Hepatocyte (in vitro differentiated cells): Measurements from ENCODE around the gene OOSP1.

Experiments
- EZH2 ChIP-seq: fragments of 200-600 bp; sonication (generic); IDR thresholded peaks from 2 replicates; pipeline ENCODE4 v1.6.1; 2016; ENCODE audit warnings: antibody characterized with exemption, mild to moderate bottlenecking, borderline replicate concordance
- EZH2phosphoT487 ChIP-seq: fragments of 200-600 bp; sonication (generic); IDR thresholded peaks from one replicate; pipeline ENCODE4 v1.6.1; 2018; ENCODE audit warnings: antibody characterized with exemption, mild to moderate bottlenecking, low read depth, moderate library complexity; ENCODE audit not compliant: unreplicated experiment, severe bottlenecking
- TF ChIP-seq, protein P1 (sequence below): fragments of 200-600 bp; sonication (generic); IDR thresholded peaks from 2 replicates; pipeline ENCODE4 v1.5.1; 2016; ENCODE audit warnings: antibody characterized with exemption, mild to moderate bottlenecking; ENCODE audit not compliant: poor library complexity

DNA sequence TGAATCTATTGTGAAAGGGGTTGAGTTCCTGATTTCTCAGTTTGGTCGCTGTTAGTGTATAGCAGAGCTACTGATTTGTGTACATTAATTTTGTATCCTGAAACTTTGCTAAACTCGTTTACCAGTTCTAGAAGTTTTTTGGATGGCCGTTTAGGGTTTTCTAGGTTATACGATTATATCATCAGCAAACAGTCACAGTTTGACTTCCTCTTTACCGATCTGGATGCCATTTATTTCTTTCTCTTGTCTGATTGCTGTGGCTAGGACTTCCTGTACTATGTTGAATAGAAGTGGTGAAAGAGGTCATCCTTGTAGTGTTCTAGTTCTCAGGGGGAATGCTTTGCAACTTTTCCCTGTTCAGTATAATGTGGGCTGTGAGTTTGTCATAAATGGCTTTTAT is 54.2 kb downstream of the OOSP1 start:
- TF ChIP-seq, protein P1, sequence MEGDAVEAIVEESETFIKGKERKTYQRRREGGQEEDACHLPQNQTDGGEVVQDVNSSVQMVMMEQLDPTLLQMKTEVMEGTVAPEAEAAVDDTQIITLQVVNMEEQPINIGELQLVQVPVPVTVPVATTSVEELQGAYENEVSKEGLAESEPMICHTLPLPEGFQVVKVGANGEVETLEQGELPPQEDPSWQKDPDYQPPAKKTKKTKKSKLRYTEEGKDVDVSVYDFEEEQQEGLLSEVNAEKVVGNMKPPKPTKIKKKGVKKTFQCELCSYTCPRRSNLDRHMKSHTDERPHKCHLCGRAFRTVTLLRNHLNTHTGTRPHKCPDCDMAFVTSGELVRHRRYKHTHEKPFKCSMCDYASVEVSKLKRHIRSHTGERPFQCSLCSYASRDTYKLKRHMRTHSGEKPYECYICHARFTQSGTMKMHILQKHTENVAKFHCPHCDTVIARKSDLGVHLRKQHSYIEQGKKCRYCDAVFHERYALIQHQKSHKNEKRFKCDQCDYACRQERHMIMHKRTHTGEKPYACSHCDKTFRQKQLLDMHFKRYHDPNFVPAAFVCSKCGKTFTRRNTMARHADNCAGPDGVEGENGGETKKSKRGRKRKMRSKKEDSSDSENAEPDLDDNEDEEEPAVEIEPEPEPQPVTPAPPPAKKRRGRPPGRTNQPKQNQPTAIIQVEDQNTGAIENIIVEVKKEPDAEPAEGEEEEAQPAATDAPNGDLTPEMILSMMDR: no peak
- TF ChIP-seq EZH2 (no peak), EZH2phosphoT487 (no peak)
